ENCODE measurements around the gene CARD8.

GRCh38 chr19:48203222-48203793, 52.4 kb downstream of the CARD8 start:
- TF ChIP-seq CTCF (conservative IDR thresholded peaks at IDR 0.05; ENCODE audit: low read depth in 2 of 2) = no peak
- no peak for TF ChIP-seq POLR2AphosphoS5 (IDR thresholded peaks at IDR 0.05; ENCODE audit: low read depth)
- TF ChIP-seq EZH2phosphoT487 (IDR thresholded peaks at IDR 0.05; ENCODE audit: unreplicated experiment) = no peak
- TF ChIP-seq, protein P1, sequence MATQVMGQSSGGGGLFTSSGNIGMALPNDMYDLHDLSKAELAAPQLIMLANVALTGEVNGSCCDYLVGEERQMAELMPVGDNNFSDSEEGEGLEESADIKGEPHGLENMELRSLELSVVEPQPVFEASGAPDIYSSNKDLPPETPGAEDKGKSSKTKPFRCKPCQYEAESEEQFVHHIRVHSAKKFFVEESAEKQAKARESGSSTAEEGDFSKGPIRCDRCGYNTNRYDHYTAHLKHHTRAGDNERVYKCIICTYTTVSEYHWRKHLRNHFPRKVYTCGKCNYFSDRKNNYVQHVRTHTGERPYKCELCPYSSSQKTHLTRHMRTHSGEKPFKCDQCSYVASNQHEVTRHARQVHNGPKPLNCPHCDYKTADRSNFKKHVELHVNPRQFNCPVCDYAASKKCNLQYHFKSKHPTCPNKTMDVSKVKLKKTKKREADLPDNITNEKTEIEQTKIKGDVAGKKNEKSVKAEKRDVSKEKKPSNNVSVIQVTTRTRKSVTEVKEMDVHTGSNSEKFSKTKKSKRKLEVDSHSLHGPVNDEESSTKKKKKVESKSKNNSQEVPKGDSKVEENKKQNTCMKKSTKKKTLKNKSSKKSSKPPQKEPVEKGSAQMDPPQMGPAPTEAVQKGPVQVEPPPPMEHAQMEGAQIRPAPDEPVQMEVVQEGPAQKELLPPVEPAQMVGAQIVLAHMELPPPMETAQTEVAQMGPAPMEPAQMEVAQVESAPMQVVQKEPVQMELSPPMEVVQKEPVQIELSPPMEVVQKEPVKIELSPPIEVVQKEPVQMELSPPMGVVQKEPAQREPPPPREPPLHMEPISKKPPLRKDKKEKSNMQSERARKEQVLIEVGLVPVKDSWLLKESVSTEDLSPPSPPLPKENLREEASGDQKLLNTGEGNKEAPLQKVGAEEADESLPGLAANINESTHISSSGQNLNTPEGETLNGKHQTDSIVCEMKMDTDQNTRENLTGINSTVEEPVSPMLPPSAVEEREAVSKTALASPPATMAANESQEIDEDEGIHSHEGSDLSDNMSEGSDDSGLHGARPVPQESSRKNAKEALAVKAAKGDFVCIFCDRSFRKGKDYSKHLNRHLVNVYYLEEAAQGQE (IDR thresholded peaks at IDR 0.05; ENCODE audit: unreplicated experiment) = no peak
- no peak for TF ChIP-seq EZH2 (IDR thresholded peaks at IDR 0.05; ENCODE audit: low read depth, unreplicated experiment)

All from GM23338 (cell line).